HepG2 (cell line): ENCODE data around the gene POLRMT.
"Not testable (repeated sequence)": the region's sequence is repeated elsewhere in the genome, so short reads cannot be mapped to it uniquely, and the experiment has no call there.

Experiments
- GZF1 ChIP-seq: sonication (generic); formaldehyde crosslinking; IDR thresholded peaks from 2 replicates; pipeline ENCODE4 v1.5.1; 2020; ENCODE audit warnings: mild to moderate bottlenecking, missing genetic modification reagents
- ZNF10 ChIP-seq: sonication (generic); formaldehyde crosslinking; IDR thresholded peaks from 2 replicates; pipeline ENCODE4 v1.4.0; 2020; ENCODE audit warnings: mild to moderate bottlenecking, low read depth, missing genetic modification reagents, borderline replicate concordance
- ZNF180 ChIP-seq: sonication (generic); formaldehyde crosslinking; IDR thresholded peaks from 2 replicates; pipeline ENCODE4 v1.4.0; 2020; ENCODE audit warnings: low read depth, missing genetic modification reagents, borderline replicate concordance
- ZNF589 ChIP-seq: sonication (generic); formaldehyde crosslinking; conservative IDR thresholded peaks from 2 replicates; pipeline ENCODE4 v1.8.0; 2022; ENCODE audit warnings: mild to moderate bottlenecking, moderate library complexity, missing genetic modification reagents

GRCh38 chr19:666985-667573 lies 33.7 kb upstream of the POLRMT start:
- not testable (repeated sequence) for TF ChIP-seq GZF1 (CRISPR knock-in tag); ZNF589 (CRISPR knock-in tag); ZNF180; ZNF10
